Subcutaneous abdominal adipose tissue (tissue), 5 donors: ENCODE measurements around the gene HELZ.
"Not testable (repeated sequence)": the region's sequence is repeated elsewhere in the genome, so short reads cannot be mapped to it uniquely, and the experiment has no call there.

Source experiments
- H3K27ac ChIP-seq: one replicate; pipeline ENCODE4 v1.7.0; 2013; ENCODE audit warnings: low read depth, mild to moderate bottlenecking, inconsistent platforms, low read length, moderate library complexity
- H3K27me3 ChIP-seq, 5 donors: one replicate each; pipeline ENCODE4 v1.7.0; 2013; ENCODE audit warnings: low read length in 5 of 5, inconsistent platforms in 1 of 5; ENCODE audit not compliant: control insufficient read depth in 5 of 5, insufficient read depth in 4 of 5
- H3K36me3 ChIP-seq, 5 donors: one replicate each; pipeline ENCODE4 v1.7.0; 2013; ENCODE audit warnings: low read length in 5 of 5; ENCODE audit not compliant: control insufficient read depth in 5 of 5, insufficient read depth in 5 of 5
- H3K4me1 ChIP-seq, 5 donors: one replicate each; pipeline ENCODE4 v1.7.0; 2013; ENCODE audit warnings: low read length in 5 of 5, mild to moderate bottlenecking in 3 of 5, moderate library complexity in 1 of 5; ENCODE audit not compliant: control insufficient read depth in 5 of 5, insufficient read depth in 5 of 5
- H3K4me3 ChIP-seq, 5 donors: one replicate each; pipeline ENCODE4 v1.7.0; 2013; ENCODE audit warnings: low read length in 5 of 5, low read depth in 1 of 5
- H3K9ac ChIP-seq, 5 donors: one replicate each; pipeline ENCODE4 v1.7.0; 2013; ENCODE audit warnings: low read length in 5 of 5, mild to moderate bottlenecking in 4 of 5, moderate library complexity in 3 of 5
- H3K9me3 ChIP-seq, 5 donors: one replicate each; pipeline ENCODE4 v1.7.0; 2013; ENCODE audit warnings: low read length in 5 of 5; ENCODE audit not compliant: control insufficient read depth in 5 of 5
- donor health status: healthy.
- donor health status: healthy.
- donor health status: healthy.
- donor health status: healthy.
- donor health status: healthy.

Gene HELZ

DNA sequence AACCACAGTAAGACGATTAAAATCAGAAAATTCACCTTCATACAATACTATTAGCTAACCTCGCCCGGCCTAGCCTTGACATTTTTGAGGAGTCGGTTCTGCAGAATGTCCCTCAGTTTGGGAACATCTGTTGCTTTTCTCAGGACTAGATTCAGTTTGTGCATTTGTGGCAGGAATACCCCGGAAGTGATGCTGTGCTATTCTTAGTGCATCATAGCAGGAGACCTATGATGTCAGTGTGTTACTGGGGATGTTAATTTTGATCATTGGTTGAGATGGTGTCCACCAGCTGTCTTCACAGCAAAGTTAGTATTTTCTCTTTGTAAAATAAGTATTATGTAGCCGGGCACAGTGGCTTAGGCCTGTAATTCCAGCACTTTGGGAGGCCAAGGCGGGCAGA, 21.5 kb upstream of the HELZ start:
- H3K4me1 ChIP-seq = peaks cover 2 to 25% (median 6%) of the 10 kb centered on the region in 5 donors
- no peaks in the 10 kb centered on the region for H3K36me3 ChIP-seq
- no peaks in the 10 kb centered on the region for H3K27me3 ChIP-seq
- no peaks in the 10 kb centered on the region for H3K9me3 ChIP-seq
- H3K27ac ChIP-seq = peak overlapping the region; percentile 28
- H3K9ac ChIP-seq = no peak overlapping the region
- no peak overlapping the region for H3K4me3 ChIP-seq

DNA sequence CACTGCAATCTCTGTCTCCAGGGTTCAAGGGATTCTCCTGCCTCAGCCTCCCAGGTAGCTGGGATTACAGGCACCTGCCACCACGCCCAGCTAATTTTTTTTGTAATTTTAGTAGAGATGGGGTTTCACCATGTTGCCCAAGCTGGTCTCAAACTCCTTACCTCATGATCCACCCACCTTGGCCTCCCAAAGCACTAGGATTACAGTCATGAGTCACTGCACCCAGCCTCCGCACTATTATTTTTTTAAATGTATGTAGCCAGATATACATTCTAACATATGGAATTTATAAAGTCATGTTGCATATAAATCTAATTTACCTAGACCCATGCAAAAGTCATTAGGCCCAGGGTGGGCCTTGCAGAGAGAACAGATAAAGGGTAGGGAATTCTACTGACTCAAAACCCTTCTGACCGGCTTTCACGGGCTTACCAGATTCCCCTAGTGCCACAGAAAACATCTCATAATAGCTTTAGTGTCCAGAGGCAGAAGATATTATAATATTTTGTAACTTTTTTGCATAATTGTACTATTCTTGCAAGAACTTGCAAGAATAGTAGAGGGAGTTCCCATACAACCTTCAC, 20.5 kb upstream of the HELZ start:
- peaks cover 3 to 31% (median 8%) of the 10 kb centered on the region in 5 donors for H3K4me1 ChIP-seq
- no peaks in the 10 kb centered on the region for H3K27me3 ChIP-seq
- no peak overlapping the region for H3K9ac ChIP-seq
- peak overlapping the region; percentile 28 for H3K27ac ChIP-seq
- no peaks in the 10 kb centered on the region for H3K36me3 ChIP-seq
- no peaks in the 10 kb centered on the region for H3K9me3 ChIP-seq
- no peak overlapping the region for H3K4me3 ChIP-seq

- no peaks in the 10 kb centered on the region for H3K9me3 ChIP-seq
- H3K27ac ChIP-seq = peak overlapping the region; percentile 32
- H3K9ac ChIP-seq = no peak overlapping the region
- no peaks in the 10 kb centered on the region for H3K36me3 ChIP-seq
- H3K4me3 ChIP-seq = no peak overlapping the region
- H3K27me3 ChIP-seq = no peaks in the 10 kb centered on the region
- H3K4me1 ChIP-seq = peaks cover 10 to 44% (median 36%) of the 10 kb centered on the region in 5 donors
Observed at GRCh38 chr17:67262435-67263117, 17.6 kb upstream of the HELZ start.

GRCh38 chr17:67260170-67260987, 15.4 kb upstream of the HELZ start:
- Histone ChIP-seq H3K27ac (peak overlapping the region; percentile 85), H3K9ac (peak overlapping the region in 2 of 5 donors; percentile 14 to 29), H3K4me3 (peak overlapping the region in 2 of 5 donors; percentile 18 to 48)

GRCh38 chr17:67258821-67259468, 13.9 kb upstream of the HELZ start:
- no peak overlapping the region for H3K4me3 ChIP-seq
- peak overlapping the region; percentile 30 for H3K27ac ChIP-seq
- no peak overlapping the region for H3K9ac ChIP-seq
- H3K4me1 ChIP-seq = peaks cover 8 to 48% (median 34%) of the 10 kb centered on the region in 5 donors
- peaks cover 0 to 7% (median 0%) of the 10 kb centered on the region in 5 donors for H3K9me3 ChIP-seq
- H3K36me3 ChIP-seq = no peaks in the 10 kb centered on the region
- no peaks in the 10 kb centered on the region for H3K27me3 ChIP-seq

More at GRCh38 chr17:67260170-67260987, 15.4 kb upstream of the HELZ start:
- H3K9me3 ChIP-seq = peaks cover 0 to 7% (median 0%) of the 10 kb centered on the region in 5 donors
- H3K36me3 ChIP-seq = no peaks in the 10 kb centered on the region
- peaks cover 8 to 48% (median 37%) of the 10 kb centered on the region in 5 donors for H3K4me1 ChIP-seq
- H3K27me3 ChIP-seq = no peaks in the 10 kb centered on the region

DNA sequence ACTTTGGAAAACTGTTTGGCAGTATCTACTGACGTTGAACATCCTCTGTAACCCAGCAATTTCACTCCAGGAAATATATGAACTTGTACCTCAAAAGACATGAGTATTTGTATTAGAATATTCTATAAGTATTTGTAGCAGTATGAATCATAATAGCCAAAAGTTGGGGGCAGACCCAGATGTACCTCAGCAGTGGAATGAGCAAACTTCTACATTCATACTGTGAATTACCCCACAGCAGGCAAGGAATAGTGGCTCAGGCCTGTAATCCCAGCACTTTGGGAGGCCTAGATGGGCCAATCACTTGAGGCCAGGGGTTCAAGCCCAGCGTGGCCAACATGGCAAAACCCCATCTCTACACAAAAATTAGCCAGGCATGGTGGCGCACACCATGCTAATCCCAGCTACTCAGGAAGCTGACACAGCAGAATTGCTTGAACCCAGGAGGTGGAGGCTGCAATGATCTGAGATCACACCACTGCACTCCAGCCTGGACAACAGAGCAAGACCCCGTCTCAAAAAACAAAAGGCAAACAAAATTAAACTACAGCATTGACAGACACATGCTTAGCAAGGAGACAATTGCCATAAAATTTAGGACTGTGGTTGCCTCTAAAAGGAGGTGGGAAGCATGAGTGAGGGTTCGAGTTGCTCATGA, 11.2 kb upstream of the HELZ start:
- Histone ChIP-seq H3K4me3 (no peak overlapping the region), H3K9me3 (peaks cover 0 to 7% (median 0%) of the 10 kb centered on the region in 5 donors), H3K36me3 (no peaks in the 10 kb centered on the region), H3K4me1 (peaks cover 8 to 45% (median 35%) of the 10 kb centered on the region in 5 donors), H3K27ac (no peak overlapping the region), H3K9ac (no peak overlapping the region), H3K27me3 (no peaks in the 10 kb centered on the region)

DNA sequence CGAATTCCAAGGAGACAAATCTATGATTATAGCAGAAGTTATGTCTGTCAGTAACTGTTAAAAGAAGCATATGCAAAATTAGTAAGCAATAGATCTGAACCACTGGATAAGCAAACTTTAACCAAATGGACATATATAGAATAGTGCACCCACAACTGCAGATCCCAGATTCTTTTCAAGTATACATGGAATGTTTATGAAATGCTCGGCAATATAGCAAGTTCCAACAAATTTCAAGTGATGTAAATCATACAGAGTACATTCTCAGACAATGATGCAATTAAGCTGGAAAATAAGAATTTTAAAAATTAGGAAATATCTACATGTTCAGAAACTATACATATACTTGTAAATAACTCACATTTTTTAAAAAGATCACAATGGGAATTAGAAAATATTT, 8.4 kb upstream of the HELZ start:
- Histone ChIP-seq H3K9me3 (peaks cover 0 to 7% (median 0%) of the 10 kb centered on the region in 5 donors), H3K9ac (no peak overlapping the region), H3K4me1 (peaks cover 2 to 20% (median 13%) of the 10 kb centered on the region in 5 donors), H3K4me3 (no peak overlapping the region), H3K27me3 (no peaks in the 10 kb centered on the region), H3K36me3 (no peaks in the 10 kb centered on the region), H3K27ac (no peak overlapping the region)

- H3K9ac ChIP-seq, H3K4me3 ChIP-seq, H3K9me3 ChIP-seq, H3K36me3 ChIP-seq, H3K27ac ChIP-seq, H3K4me1 ChIP-seq, H3K27me3 ChIP-seq: not testable (repeated sequence)
Observed at GRCh38 chr17:67251586-67251985, 6.6 kb upstream of the HELZ start.

- H3K4me3 ChIP-seq = no peak overlapping the region
- no peaks in the 10 kb centered on the region for H3K36me3 ChIP-seq
- no peak overlapping the region for H3K27ac ChIP-seq
- no peaks in the 10 kb centered on the region for H3K27me3 ChIP-seq
- peaks cover 7 to 27% (median 22%) of the 10 kb centered on the region in 5 donors for H3K4me1 ChIP-seq
- H3K9ac ChIP-seq = no peak overlapping the region
- no peaks in the 10 kb centered on the region for H3K9me3 ChIP-seq
Observed at GRCh38 chr17:67248291-67248690, 3.3 kb upstream of the HELZ start.
